ENCODE measurements around the gene CGNL1.

CGNL1 gene, protein sequence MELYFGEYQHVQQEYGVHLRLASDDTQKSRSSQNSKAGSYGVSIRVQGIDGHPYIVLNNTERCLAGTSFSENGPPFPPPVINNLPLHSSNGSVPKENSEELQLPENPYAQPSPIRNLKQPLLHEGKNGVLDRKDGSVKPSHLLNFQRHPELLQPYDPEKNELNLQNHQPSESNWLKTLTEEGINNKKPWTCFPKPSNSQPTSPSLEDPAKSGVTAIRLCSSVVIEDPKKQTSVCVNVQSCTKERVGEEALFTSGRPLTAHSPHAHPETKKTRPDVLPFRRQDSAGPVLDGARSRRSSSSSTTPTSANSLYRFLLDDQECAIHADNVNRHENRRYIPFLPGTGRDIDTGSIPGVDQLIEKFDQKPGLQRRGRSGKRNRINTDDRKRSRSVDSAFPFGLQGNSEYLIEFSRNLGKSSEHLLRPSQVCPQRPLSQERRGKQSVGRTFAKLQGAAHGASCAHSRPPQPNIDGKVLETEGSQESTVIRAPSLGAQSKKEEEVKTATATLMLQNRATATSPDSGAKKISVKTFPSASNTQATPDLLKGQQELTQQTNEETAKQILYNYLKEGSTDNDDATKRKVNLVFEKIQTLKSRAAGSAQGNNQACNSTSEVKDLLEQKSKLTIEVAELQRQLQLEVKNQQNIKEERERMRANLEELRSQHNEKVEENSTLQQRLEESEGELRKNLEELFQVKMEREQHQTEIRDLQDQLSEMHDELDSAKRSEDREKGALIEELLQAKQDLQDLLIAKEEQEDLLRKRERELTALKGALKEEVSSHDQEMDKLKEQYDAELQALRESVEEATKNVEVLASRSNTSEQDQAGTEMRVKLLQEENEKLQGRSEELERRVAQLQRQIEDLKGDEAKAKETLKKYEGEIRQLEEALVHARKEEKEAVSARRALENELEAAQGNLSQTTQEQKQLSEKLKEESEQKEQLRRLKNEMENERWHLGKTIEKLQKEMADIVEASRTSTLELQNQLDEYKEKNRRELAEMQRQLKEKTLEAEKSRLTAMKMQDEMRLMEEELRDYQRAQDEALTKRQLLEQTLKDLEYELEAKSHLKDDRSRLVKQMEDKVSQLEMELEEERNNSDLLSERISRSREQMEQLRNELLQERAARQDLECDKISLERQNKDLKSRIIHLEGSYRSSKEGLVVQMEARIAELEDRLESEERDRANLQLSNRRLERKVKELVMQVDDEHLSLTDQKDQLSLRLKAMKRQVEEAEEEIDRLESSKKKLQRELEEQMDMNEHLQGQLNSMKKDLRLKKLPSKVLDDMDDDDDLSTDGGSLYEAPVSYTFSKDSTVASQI

GRCh38 chr15:57375827-57376695, at the start of gene CGNL1:
TSS of gene CGNL1 (plus strand) at chr15:57376505. CDS start at chr15:57438000, 61,495 bp downstream.
- peak; percentile 38 for DNase-seq

DNA sequence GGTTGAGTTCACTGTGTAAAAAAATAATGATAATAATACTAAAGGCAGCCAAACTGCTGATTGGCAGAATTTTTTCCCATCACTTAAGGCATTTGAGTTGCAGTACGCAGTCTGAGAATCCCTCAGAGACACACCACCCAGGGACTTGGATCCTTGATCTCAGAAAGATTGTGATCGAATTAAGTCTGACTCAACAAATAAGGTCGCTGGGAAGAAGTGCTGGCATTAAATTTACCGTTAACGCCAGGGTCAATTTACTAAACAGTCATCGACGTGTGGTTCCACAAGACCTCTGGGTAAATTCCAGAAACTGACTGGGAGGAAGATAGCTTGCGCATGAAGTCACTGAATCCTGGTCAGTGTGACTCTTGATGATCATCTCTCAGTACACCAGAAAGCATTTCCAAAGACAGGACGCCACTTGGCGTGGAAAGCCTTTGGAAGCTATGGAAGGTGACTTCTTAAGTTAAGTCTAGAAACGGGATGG, 48.3 kb upstream of the CGNL1 start:
- no peak for DNase-seq

DNA sequence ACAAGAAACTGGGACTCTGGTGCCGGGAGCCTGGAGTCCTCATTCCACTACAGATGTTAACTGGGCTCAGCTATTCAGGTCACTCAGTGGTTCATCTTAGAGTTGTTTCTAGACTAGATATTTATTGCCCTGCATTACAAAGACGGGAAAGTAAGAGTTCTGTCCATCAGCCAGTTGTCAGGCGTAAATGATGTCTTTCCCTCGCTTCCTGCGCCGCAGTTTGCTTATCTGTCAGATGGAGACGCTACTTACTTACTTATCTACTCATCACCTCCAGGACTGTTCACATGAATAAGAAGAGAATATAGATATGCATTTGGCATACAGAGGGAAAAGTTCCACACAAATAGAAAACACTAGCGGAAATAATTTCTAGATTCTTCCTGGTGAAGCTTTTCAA, 47.8 kb upstream of the CGNL1 start:
- DNase-seq: no peak

DNA sequence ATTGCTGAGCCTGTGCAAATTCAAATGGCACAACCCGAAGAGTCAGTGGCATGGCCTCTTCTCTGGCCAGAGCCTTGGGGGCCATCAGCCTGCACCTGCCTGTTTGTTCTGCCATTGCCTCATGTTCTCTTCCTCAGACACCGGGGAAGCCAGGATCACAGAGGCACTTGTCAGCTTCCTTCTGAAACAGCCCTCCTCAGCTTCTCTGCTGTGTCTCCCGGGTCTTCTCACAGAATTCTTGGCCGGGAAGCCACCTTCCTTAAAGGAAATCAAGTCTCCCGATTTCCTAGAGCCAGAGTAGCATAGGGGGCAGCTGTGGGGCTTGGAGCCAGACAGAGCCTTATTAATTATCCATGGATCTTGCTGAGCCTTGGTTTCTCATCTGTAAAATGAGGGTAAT, 47.4 kb upstream of the CGNL1 start:
- DNase-seq: no peak

DNA sequence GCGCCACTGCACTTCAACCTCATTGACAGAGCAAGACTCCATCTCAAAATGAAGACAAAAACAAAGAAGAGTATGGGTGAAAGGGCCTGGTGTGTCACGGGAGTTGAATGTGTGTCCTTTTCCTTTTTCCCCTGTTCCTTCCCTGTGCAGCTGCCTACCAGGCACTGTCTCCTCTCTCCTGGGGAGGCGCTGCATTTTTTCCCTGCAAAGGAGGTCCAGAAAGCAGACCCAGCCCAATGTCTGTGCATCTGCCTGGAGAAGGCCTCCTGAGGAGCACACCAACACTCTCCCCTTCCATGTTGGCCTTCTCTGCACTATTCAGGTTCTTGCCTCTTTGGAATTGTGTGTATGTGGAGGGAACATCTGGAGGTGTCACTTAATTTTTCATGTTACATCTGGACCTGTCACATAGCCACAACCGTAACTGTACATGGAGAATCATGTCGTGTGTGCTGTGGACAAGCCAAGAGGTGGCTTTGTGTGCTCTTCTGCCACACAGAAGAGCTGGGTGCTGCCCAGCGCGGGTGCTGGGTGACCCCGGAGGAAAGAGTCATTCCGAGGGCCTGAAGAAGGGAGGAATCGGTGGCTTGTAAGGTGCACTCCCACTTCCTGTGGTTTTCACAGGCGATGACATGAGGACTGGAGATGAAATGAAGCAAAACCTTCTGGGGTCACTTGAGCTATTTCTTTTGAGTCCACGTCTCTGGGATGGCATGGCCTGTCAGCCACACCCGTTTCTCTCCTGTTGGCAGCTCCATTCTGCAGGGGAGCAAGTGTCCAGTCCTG, 46.5 kb upstream of the CGNL1 start:
- DNase-seq: no peak

DNA sequence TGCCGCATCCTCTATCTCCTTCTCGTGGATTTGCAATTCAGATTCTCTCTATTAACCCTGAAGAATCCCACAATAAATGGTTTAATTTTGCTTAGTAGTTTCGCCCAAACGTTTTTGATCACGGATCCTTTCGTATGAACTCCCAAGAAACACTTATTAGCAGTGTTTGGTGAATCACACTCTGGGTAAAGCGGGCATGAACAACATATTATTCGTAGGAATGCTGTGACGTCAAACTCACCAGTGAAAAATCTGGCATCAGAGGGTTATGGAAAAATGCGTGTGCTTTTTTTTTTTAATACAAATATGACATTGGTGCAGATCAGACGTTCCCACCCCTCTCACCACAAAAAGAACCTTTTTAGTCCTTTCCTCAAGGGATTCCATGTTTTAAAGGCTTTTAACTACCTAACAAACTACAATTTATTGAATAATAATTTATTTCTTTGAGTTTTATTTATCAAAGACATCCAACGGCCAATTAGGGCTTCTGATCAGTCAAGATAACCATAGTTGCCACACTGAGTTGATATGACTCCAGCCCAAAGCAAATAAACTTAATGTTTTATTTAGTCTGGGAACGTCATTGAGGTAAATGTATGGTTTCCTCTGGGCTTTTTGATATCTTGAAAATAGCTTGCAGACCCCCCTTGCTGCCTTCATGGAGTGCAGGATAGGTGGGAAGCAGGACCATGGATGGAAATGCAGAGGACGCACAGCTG, 45.5 kb upstream of the CGNL1 start:
- no peak for DNase-seq

- DNase-seq: no peak
Observed at GRCh38 chr15:57332326-57332725, 44.0 kb upstream of the CGNL1 start.

DNA sequence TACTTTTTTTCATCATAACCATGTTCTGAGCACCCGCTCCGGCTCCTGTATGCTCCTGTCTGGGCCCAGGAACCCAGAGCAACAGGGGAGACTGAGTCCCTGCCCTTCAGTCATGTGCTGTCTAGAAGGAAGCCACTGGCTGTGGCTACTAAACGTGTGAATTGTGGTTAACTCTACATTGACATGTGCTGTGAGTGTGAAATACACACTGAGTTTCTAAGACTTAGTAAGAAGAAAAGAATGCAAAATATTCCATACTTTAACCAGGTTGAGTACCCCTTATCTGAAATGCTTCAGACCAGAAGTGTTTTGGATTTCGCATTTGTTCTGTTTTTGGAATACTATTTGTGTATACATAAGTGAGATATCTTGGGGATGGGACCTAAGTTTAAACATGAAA, 42.8 kb upstream of the CGNL1 start:
- DNase-seq: no peak

GRCh38 chr15:57334257-57334656, 42.0 kb upstream of the CGNL1 start:
- no peak for DNase-seq

DNA sequence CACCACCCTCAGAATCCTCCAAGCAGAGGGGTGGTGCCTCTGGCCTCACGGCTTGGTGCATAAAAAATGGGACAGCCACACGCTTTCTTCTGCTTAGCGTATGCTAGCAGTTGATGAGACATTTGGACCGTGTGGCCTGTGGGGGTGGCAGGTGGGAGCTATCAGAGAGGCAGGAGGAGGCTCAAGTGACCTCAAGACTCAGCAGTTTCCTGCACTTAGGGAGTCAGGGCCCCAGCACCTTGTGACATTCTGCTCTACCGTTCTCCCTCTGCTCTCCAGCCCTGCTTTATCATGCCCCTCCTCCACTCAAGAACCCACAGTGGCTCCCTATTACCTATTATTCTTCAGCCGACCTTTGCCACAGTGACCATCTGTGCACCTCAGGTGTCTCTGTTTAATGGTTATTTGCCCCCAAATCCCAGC, 41.0 kb upstream of the CGNL1 start:
- no peak for DNase-seq

DNA sequence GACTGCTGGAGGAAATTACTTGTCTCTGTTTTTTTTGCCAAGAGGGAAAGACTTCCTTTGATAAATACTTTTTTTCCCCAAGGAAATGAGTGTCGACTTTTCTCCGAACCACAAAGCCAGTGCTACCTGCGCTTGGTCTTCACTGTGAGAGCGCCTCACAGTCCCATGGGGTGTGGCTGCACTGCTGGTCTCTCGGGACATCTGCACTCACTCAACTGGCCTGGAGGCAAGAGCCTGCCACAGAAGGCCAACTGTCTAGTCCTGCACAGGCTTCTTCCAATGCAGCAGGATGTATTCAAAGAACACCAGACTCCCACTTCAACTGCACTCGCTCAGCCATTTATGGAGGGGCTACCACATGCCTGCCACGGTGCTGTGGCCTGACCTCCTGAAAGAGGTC, 40.6 kb upstream of the CGNL1 start:
- no peak for DNase-seq

DNA sequence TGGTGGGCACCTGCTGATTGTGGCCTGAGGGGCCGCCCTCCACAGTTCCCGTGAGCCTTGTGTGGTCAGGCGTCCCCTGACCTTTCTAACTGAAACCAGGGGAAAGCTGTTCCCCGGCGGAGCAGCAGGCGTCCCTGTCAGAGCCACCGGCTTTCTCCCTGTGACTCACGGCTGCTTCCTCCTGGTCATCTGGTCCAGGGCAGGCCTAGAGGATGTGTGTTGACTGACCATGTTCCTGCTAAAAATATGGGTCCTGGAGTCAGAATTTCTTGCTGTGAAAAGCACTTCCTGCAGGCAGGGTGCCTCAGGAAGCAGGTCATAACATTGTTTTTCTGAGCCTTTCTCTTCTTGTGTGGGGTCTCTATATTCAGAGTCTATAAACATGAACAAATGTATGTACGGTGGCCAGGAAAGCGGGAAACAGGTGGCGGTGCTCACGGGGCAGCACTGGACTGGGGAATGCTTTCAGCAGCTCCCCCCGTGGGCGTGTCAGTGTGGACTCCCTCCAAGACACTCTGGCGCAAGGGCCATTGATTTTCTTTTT, 38.4 kb upstream of the CGNL1 start:
- DNase-seq: no peak

DNA sequence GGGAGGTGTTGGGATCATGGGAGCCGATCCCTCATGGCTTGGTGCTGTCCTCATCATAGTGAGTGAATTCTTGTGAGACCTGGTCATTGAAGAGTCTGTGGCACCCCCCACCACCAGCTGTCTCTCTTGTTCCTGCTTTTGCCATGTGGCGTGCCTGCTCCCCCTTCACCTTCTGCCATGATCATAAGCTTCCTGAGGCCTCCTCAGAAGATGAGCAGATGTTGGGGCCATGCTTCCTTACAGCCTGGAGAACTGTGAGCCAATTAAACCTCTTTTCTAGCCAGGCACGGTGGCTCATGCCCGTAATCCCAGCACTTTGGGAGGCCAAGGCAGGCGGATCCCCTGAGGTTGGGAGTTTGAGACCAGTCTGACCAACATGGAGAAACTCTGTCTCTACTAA, 37.0 kb upstream of the CGNL1 start:
- DNase-seq: no peak

- peak; percentile 53 for DNase-seq
Observed at GRCh38 chr15:57340682-57341259, 35.5 kb upstream of the CGNL1 start.

DNA sequence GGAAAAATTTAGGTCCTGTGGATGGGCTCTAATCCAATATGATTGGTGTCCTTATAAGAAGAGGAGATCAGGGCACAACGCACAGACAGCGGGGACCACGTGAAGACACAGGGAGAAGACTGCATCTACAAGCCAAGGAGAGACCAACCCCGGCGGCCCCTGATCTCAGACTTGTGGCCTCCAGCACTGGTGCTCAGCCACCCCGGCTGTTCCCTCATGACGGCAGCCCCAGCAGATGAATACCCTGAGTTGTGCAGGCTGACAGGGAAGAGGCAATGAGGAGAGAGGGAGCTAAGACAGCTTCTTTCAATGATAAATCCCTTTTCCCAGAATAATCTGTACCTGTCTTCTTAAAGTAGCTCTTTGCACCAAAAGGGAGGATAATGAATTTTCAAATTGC, 33.3 kb upstream of the CGNL1 start:
- no peak for DNase-seq

- no peak for DNase-seq
Observed at GRCh38 chr15:57343498-57343897, 32.8 kb upstream of the CGNL1 start.

- DNase-seq: no peak
Observed at GRCh38 chr15:57344282-57344681, 32.0 kb upstream of the CGNL1 start.

- DNase-seq: no peak
Observed at GRCh38 chr15:57345584-57345983, 30.7 kb upstream of the CGNL1 start.

DNA sequence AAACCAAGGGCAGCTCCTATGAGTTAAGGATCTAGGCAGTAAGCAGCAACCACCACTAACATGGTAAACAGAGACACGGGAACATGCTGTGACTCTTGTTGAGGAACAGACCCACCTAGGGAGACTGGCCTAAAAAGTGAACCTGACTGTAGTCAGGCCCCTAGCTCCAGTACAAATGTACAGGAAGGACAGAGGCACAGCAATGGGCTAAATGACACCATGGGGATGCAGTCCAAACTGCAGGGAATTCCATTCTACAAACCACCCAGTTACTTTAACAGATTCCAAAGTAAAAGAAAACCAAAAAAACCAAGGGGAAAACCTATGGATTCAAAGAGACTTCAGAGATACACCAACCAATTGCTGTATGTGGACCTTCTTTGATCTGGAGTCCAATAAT, 28.2 kb upstream of the CGNL1 start:
- DNase-seq: no peak
